Inferior parietal cortex (tissue), 1 donor: ENCODE measurements around the gene SPATA2L.
"Not testable (repeated sequence)": the region's sequence is repeated elsewhere in the genome, so short reads cannot be mapped to it uniquely, and the experiment has no call there.

Experiments used
- DNase-seq: peaks from one replicate; pipeline ENCODE4 v3.0.0-alpha.2; 2016; ENCODE audit errors: extremely low spot score

SPATA2L gene

GRCh38 chr16:89706518-89707260 lies 5.2 kb upstream of the SPATA2L start:
- DNase-seq = no peak

GRCh38 chr16:89705006-89705405 lies 3.5 kb upstream of the SPATA2L start:
- no peak for DNase-seq

- DNase-seq = no peak
Measured at GRCh38 chr16:89704281-89704680, 2.8 kb upstream of the SPATA2L start.

- no peak for DNase-seq
Measured at GRCh38 chr16:89700649-89701424, 668 bp downstream of the SPATA2L start.

- peak; percentile 99 for DNase-seq
Measured at GRCh38 chr16:89700100-89700648, 1.3 kb downstream of the SPATA2L start.

GRCh38 chr16:89699629-89700099 lies 1.8 kb downstream of the SPATA2L start:
- DNase-seq = not testable (repeated sequence)

GRCh38 chr16:89698717-89699116 lies 2.8 kb downstream of the SPATA2L start:
- DNase-seq = not testable (repeated sequence)

GRCh38 chr16:89697616-89698331 lies 3.7 kb downstream of the SPATA2L start:
- DNase-seq = no peak

GRCh38 chr16:89697161-89697615 lies 4.3 kb downstream of the SPATA2L start:
- DNase-seq = no peak

GRCh38 chr16:89696670-89697128 lies 4.8 kb downstream of the SPATA2L start:
- no peak for DNase-seq

- DNase-seq = no peak
Measured at GRCh38 chr16:89695875-89696669, 5.4 kb downstream of the SPATA2L start.

- DNase-seq = no peak
Measured at GRCh38 chr16:89695086-89695874, 6.2 kb downstream of the SPATA2L start.

- DNase-seq = not testable (repeated sequence)
Measured at GRCh38 chr16:89694784-89695085, 6.8 kb downstream of the SPATA2L start.

- DNase-seq = no peak
Measured at GRCh38 chr16:89693931-89694783, 7.3 kb downstream of the SPATA2L start.

GRCh38 chr16:89693289-89693731 lies 8.2 kb downstream of the SPATA2L start:
- DNase-seq = no peak

- DNase-seq = no peak
Measured at GRCh38 chr16:89691986-89692569, 9.4 kb downstream of the SPATA2L start.

- no peak for DNase-seq
Measured at GRCh38 chr16:89691231-89691985, 10.1 kb downstream of the SPATA2L start.

- DNase-seq = no peak
Measured at GRCh38 chr16:89690392-89690901, 11.1 kb downstream of the SPATA2L start.
